Measurements from ENCODE around the gene KY. TPM values are rescaled to one million over a fixed set of nuclear protein-coding genes. Genes with fewer than 3 reads are reported as not detected.

The KY gene
- 1 to 10 TPM in 2 of 4 donors, under 1 TPM in 2; 0.61 to 1.5 (median 1.1) TPM for polyA plus RNA-seq (ENCODE audit: insufficient read length in 4 of 4)

GRCh38 chr3:134650431-134651346, at the start of gene KY:
Gene KY (minus strand): TSS chr3:134651022. CDS start chr3:134650960, 62 bp downstream.
- DNase-seq (ENCODE audit: low read depth in 4 of 4, low spot score in 3 of 4), result no peak

DNA sequence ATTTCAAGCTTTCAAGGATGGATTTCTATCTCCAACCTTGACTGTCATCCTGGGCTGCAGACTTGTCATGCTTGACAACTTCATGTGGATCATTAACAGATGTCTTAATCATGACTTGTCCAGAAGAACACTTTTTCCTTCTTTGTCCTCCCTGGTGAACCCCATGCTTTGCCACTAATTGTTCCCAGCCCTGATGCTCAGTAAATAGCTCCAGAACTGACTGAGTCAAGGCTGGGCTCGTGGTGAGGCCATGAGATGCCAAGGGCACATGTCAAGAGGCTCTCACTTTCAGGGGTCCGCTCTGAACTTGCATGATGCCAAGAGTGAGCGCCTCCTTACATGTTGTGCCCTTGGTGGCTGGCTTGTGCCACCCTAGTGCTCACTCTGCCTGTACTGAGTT, 48.9 kb upstream of the KY start:
- DNase-seq (ENCODE audit: low read depth in 4 of 4, low spot score in 3 of 4), result no peak

DNA sequence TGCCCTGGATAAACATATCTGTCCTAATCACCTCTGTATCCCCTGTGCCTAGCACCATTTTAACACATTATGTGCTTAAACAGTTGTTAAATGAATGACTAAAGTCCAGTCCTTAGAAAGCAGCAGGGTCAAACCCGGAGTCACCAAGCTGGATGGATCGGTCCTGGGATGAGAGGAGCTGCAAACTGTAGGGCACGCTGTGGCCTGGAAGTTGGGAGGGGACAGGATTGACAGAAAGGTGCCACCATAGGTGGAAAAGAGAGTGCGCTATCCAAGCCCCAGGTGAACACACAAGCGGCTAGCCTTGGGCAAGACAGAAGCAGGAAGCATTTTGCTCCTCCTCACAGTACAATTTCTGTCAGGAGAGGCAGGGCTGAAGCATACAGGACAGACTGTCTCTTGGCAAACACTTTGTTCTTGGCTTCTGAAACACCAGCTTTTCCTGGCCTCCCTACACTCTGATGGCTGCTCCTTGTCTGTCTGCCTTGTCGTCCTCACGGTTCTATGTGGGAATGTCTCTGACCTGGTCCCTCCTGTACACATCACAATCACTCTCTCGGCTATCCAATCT, 48.4 kb upstream of the KY start:
- DNase-seq (ENCODE audit: low read depth in 4 of 4, low spot score in 3 of 4), result no peak

DNA sequence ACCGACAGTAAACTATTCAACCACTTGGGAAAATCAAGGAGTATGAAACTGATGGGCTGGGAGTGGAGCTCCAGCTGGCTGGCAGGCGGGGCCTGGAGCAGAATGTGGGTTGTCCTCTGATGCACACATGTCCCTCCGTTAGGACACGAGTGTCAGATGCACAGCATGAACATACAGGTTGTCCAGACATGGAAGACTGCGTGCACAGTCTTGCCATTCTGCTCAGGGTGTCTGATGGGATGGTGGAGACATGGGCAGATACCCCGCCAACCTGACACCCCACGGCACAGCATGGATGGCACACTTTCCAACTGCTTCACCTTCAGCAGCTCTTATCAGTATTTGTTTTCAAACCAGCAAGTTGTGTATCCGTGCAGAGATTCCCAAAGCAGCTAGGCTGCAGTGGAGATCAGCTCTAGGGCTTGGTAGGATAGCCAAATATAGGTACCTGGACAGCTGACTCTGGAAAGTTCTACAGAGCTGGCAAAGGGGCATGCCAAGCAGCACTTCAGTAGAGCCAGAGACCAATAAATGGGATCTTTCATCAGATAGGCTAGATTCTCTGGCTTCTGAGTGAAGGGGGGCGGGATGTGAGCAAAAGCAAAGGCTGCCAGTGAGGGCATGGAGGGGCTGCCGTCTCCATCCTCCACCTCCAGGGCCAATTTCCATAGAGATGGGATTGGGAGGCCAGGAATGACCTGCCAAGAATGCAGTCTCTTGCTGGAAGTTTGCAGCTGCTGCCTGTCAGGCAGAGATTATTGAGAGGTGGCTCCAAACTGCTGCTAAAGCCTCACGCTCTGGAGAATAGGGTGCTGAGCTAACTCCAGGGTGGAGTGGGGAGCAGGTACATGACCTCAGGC, 47.2 kb upstream of the KY start:
- DNase-seq (ENCODE audit: low read depth in 4 of 4, low spot score in 3 of 4), result no peak

- DNase-seq (ENCODE audit: low read depth in 4 of 4, low spot score in 3 of 4), result no peak
Measured at GRCh38 chr3:134696155-134696554, 45.3 kb upstream of the KY start.

DNA sequence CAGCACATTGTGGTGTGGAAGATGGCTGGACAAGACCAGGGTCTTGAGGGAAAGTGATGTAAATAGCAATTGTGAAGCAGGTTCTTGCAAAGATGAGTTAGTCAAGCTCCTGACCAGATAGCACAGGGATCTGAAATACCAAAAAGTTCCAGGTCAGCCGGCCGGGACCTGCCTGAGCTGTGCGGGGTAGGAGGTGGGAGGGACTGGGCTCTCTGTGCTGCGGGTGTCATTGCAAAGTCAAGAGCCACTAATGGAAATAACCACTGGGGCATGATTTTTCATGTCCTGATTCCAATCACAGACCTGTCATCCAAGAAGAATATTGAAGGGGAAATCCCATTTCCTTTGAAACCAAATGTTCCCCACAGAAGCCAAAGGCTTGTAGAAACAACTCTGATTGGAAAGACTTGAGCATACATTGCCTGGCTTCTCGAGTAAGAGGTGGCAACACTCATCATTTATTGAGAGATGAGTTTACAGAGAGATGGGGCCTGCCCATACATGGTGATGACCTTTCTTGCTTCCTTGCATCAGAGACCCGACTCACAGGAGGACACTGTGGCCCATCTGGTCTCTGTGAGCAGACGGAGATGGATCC, 44.2 kb upstream of the KY start:
- no peak for DNase-seq (ENCODE audit: low read depth in 4 of 4, low spot score in 3 of 4)

DNA sequence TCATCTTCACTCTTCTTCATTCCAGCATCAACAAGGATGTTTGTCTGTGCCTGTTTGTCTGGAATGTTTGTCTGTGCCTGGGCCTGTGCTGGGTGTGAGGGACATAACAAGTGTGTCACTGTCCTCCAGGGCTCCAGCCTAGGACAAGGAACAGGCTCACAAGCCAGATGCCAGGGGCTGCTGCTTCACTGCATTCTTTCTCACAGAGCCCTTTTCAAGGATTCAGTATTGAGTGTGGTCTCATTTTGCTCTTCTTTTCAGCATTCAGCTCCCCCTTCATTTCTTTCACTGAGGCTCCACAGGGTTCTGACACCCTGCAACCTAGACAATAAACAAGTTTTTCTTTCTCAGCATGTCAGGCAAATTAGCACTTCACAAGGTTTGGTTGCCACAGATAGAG, 43.6 kb upstream of the KY start:
- no peak for DNase-seq (ENCODE audit: low read depth in 4 of 4, low spot score in 3 of 4)

GRCh38 chr3:134693804-134694203, 43.0 kb upstream of the KY start:
- DNase-seq (ENCODE audit: low read depth in 4 of 4, low spot score in 3 of 4), result no peak

GRCh38 chr3:134693226-134693625, 42.4 kb upstream of the KY start:
- DNase-seq (ENCODE audit: low read depth in 4 of 4, low spot score in 3 of 4), result no peak

- DNase-seq (ENCODE audit: low read depth in 4 of 4, low spot score in 3 of 4), result no peak
Measured at GRCh38 chr3:134690226-134690625, 39.4 kb upstream of the KY start.

DNA sequence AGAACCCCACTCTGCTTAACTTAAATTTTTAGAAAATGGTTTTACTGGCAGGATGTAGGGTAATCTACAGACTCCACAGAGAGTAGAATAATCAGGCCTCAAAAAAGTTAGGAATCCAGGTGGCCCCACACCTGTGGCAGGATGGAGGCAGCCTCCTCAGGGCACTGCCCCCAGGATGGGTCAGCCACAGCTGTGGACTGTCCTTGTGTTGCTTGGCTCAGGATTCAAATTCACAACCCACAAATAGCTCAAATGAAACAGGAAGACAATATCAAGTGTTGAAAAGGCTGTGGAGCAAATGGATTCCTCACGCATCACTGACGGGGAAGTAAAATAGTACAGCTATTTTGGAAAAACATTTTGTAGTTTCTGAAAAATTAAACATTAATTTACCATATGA, 36.8 kb upstream of the KY start:
- DNase-seq (ENCODE audit: low read depth in 4 of 4, low spot score in 3 of 4), result no peak

DNA sequence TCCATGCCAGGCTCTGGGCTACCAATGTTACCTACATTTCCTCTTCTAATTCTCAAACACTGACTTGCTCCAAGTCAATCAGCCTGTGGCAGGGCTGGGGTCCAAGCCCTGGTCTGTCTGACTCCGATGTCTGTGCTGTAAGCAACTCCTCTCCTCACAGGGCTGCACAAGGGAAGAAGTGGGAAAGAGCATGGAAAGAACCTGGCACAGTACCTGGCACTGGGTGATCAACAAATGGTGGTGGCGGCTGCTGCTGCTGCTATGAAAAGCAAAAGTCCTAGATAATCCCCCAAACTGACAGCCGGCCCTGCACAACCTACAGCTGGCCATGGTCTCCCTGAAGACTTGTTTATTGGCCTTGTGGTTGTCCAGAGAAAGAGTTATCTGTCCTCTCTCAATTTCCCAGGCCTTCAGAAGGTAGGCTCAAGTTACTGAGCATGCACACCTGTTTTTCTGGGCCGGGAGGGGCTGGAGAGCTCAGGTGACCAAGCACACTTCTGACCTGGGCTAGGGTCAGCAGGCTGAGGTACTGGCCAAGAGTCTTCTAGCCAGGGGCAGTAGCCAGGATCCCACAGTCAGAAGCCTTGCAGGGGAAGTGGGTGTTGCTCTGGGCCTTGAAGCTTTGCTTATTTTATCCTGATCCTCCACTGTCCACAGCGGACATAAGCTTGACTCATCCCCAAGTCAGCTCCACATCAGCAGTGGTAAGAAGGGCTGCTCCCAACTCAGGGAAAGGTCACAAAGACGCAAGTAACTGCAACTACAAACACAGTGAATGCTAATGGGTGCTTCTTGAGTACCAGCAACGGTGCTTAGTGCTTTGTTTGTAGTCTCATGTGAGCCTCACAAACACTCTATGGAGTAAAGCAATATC, 35.3 kb upstream of the KY start:
- no peak for DNase-seq (ENCODE audit: low read depth in 4 of 4, low spot score in 3 of 4)

DNA sequence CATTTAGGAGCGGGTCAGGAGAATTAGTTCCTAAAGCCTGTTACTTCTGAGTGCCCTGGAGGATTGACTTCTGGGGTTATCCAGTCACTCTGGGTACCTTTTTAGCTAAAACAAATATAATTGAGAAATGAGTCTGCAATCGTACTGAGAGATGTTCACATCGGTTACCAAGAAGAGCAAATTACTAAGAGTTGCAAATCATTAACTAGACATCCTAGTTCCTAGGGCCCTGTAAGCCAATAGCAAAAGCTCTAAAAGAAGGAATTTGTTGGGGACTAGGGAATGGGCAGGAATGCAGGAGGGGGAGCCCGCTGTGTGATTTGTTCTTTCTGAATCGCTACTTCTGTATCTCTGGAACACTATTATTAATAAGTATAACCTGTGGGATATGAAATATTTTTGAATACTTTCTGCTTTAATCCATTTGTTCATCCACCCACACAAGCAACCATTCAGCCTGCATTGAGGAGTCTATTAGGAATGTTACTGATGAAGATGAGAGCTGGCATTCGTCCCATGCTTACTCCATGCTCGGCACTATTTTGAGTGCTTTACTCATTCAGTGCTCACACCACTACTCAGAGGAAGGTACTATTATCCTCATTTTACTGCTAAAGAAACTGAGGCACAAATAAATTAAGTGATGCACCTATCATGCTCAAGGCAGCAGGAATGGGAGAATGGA, 31.5 kb upstream of the KY start:
- no peak for DNase-seq (ENCODE audit: low read depth in 4 of 4, low spot score in 3 of 4)

- DNase-seq (ENCODE audit: low read depth in 4 of 4, low spot score in 3 of 4), result no peak
Measured at GRCh38 chr3:134681522-134681900, 30.7 kb upstream of the KY start.

GRCh38 chr3:134680796-134681521, 30.1 kb upstream of the KY start:
- DNase-seq (ENCODE audit: low read depth in 4 of 4, low spot score in 3 of 4), result no peak

DNA sequence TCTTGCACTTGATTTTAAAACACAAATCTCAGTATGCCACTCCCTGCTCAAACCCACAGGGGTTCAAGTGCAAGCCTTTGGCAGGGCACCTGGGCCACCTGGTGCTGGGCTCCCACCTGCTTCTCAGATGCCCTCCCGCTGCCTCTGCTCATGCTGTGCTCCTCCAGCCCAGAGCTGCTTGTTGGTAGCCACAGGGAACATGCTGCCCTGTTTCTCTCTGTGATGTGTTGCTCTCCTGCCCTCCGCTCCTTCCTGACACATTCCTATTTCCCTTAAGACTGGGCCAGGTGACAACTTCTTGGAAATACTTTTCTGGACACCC, 27.1 kb upstream of the KY start:
- DNase-seq (ENCODE audit: low read depth in 4 of 4, low spot score in 3 of 4), result no peak

- DNase-seq (ENCODE audit: low read depth in 4 of 4, low spot score in 3 of 4), result no peak
Measured at GRCh38 chr3:134677196-134677986, 26.6 kb upstream of the KY start.

- no peak for DNase-seq (ENCODE audit: low read depth in 4 of 4, low spot score in 3 of 4)
Measured at GRCh38 chr3:134675726-134676256, 25.0 kb upstream of the KY start.

Data from left renal pelvis (tissue), 4 donors.